Nephron (organoid): ENCODE results near the gene CCDC86.

Experiments
- H3K27ac Mint-ChIP-seq, 3 experiments: 2 replicates each; pipeline ENCODE4 v1.8.0; 2020; ENCODE audit warnings: mixed read lengths in 3 of 3, mild to moderate bottlenecking in 2 of 3, moderate library complexity in 1 of 3
- H3K27me3 Mint-ChIP-seq: 2 replicates; pipeline ENCODE4 v1.8.0; 2021; ENCODE audit warnings: low read depth, mild to moderate bottlenecking, moderate library complexity, mixed read lengths
- H3K36me3 Mint-ChIP-seq: 2 replicates; pipeline ENCODE4 v1.8.0; 2020; ENCODE audit warnings: low read depth, mixed read lengths
- H3K4me1 Mint-ChIP-seq: 2 replicates; pipeline ENCODE4 v1.8.0; 2020; ENCODE audit warnings: mixed read lengths
- H3K4me3 Mint-ChIP-seq, 3 experiments: 2 replicates each; pipeline ENCODE4 v1.8.0; 2020; ENCODE audit warnings: mild to moderate bottlenecking in 3 of 3, mixed read lengths in 3 of 3, moderate library complexity in 2 of 3
- H3K9me3 Mint-ChIP-seq: 2 replicates; pipeline ENCODE4 v1.8.0; 2020; ENCODE audit warnings: mixed read lengths
- TF ChIP-seq, protein P1 (sequence below), 3 experiments: fragments of 200-600 bp; sonication (generic); IDR thresholded peaks; one replicate each; pipeline ENCODE4 v1.5.0; 2021; ENCODE audit warnings: antibody characterized with exemption in 3 of 3; ENCODE audit not compliant: unreplicated experiment in 3 of 3

CCDC86 gene

DNA sequence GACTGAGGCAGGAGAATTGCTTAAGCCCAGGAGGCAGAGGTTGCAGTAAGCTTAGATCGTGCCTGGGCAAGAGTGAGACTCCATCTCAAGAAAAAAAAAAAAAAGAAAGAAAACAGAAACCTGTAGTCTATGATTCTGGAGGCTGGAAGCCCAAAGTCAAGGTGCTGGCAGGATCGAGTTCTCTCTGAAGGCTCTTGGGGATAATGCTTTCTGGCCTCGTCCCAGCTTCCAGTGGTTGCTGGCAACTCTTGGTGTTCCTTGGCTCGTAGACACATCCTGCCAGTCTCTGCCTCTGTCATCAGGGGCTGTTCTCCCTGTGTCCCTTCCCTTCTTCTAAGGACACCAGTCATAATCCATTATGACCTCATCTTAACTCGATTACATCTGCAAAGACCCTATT is 16.8 kb upstream of the CCDC86 start:
- H3K27ac Mint-ChIP-seq: no peak overlapping the region
- TF ChIP-seq, protein P1, sequence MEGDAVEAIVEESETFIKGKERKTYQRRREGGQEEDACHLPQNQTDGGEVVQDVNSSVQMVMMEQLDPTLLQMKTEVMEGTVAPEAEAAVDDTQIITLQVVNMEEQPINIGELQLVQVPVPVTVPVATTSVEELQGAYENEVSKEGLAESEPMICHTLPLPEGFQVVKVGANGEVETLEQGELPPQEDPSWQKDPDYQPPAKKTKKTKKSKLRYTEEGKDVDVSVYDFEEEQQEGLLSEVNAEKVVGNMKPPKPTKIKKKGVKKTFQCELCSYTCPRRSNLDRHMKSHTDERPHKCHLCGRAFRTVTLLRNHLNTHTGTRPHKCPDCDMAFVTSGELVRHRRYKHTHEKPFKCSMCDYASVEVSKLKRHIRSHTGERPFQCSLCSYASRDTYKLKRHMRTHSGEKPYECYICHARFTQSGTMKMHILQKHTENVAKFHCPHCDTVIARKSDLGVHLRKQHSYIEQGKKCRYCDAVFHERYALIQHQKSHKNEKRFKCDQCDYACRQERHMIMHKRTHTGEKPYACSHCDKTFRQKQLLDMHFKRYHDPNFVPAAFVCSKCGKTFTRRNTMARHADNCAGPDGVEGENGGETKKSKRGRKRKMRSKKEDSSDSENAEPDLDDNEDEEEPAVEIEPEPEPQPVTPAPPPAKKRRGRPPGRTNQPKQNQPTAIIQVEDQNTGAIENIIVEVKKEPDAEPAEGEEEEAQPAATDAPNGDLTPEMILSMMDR (IDR thresholded peaks at IDR 0.05; ENCODE audit: unreplicated experiment in 3 of 3): no peak
- no peaks in the 10 kb centered on the region for H3K4me1 Mint-ChIP-seq
- no peaks in the 10 kb centered on the region for H3K9me3 Mint-ChIP-seq
- no peak overlapping the region for H3K4me3 Mint-ChIP-seq
- no peaks in the 10 kb centered on the region for H3K27me3 Mint-ChIP-seq
- no peaks in the 10 kb centered on the region for H3K36me3 Mint-ChIP-seq

DNA sequence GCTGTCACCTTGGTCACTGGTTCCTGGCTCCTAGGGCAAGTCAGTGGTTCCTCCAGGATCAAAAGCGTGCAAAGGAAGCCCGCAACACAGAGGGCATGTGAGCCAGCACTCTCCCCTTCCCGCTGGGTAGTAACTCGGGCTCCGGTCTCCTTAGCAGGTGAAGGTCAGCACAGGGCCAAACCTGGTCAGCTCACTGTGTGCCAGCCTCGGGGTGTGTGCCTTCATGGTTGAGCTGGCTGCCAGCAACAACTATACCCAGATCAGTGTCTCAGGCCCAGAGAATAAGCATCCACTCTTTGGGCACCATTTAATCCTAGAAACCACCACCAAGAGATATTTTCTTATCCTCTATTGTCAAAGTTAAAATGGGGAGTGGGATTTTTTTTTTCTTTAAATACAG is 16.1 kb upstream of the CCDC86 start:
- H3K4me1 Mint-ChIP-seq: no peaks in the 10 kb centered on the region
- H3K27ac Mint-ChIP-seq: no peak overlapping the region
- no peak overlapping the region for H3K4me3 Mint-ChIP-seq
- no peaks in the 10 kb centered on the region for H3K9me3 Mint-ChIP-seq
- TF ChIP-seq, protein P1 (IDR thresholded peaks at IDR 0.05; ENCODE audit: unreplicated experiment in 3 of 3): no peak
- H3K27me3 Mint-ChIP-seq: no peaks in the 10 kb centered on the region
- H3K36me3 Mint-ChIP-seq: no peaks in the 10 kb centered on the region

DNA sequence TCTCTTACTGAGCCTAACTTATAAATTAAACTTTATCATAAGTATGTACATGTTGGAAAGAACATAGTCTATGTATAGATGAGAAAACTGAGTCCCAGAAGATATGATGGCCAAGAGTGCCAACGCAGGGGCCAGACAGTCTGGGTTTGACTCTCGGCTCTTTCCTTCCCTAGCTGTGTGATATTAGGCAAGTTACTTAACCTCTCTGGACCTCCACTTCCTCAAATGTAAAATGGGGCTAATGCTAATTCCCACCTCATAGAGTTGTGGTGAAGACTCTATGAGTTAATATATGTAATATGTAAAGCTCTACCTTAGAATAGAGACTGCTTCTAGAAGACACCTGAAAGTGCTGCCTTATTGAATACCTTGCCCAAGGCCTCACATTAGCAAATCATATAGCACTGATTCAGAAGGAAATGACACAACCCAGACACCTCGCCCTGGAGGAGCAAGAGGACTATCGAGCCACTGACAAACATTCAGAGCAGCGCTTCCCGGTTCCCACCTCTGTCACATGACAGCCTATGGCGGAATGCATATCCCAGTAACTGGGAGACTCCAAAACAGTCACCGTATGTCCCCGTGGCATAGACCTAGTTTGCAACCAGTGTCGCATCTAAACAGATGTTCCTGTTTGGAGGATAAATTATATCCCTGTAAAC is 11.3 kb upstream of the CCDC86 start:
- TF ChIP-seq, protein P1 (IDR thresholded peaks at IDR 0.05; ENCODE audit: unreplicated experiment in 3 of 3): no peak
- peaks cover 4% of the 10 kb centered on the region for H3K27me3 Mint-ChIP-seq
- no peaks in the 10 kb centered on the region for H3K36me3 Mint-ChIP-seq
- no peak overlapping the region for H3K4me3 Mint-ChIP-seq
- H3K4me1 Mint-ChIP-seq: no peaks in the 10 kb centered on the region
- H3K9me3 Mint-ChIP-seq: no peaks in the 10 kb centered on the region
- H3K27ac Mint-ChIP-seq: peak overlapping the region in 1 of 3 experiments; percentile 8

DNA sequence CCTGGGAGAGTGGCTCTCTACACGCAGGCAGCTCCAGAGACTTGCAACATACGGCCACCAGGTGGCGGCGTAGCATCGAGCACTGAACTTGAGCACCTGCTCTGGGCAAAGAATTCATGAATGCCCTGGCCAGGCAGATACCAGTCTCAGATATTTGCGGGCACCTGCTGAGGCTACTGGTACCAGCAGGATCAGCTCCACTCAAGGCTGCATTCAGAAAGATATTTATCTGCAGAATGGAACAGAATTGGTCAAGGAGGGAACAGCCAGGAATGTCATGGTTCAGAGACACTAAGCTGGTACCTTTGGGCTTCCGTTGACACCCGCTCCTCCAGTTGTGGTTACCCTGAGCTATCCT is 10.8 kb upstream of the CCDC86 start:
- Mint-ChIP-seq H3K36me3 (no peaks in the 10 kb centered on the region), H3K4me1 (no peaks in the 10 kb centered on the region), H3K27ac (peak overlapping the region in 1 of 3 experiments; percentile 8), H3K4me3 (no peak overlapping the region), H3K9me3 (no peaks in the 10 kb centered on the region), H3K27me3 (peaks cover 4% of the 10 kb centered on the region)
- TF ChIP-seq, protein P1 (IDR thresholded peaks at IDR 0.05; ENCODE audit: unreplicated experiment in 3 of 3): peak; percentile 84 to 92 (median 86)

DNA sequence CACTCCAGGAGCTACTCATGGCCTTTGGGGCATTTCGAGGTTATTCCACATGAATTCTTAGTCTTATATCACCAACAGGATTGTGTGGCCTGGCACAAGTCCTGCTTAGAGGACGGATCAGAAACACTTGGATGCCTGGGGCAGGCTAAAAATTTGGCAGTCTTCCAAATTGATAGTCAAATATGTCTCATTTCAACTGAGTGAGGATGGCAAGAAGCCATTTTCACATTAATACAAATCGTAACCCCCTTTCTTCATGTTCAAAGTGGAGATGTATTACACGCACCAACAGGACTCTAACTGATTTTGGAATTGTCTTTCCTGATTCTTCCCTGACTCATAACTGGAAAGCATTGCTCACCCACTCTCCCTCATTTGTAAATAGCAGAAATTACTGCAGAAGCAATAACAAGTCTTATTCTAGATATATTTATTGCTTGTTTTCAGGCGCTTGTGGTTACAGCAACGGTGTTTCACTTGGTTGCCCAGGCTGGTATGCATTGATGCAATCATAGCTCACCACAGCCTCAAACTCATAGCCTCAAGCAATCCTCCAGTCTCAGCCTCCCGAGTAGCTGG is 10.3 kb upstream of the CCDC86 start:
- Mint-ChIP-seq H3K27ac (no peak overlapping the region), H3K4me3 (no peak overlapping the region), H3K36me3 (no peaks in the 10 kb centered on the region), H3K27me3 (peaks cover 4% of the 10 kb centered on the region), H3K4me1 (no peaks in the 10 kb centered on the region), H3K9me3 (no peaks in the 10 kb centered on the region)
- TF ChIP-seq, protein P1 (IDR thresholded peaks at IDR 0.05; ENCODE audit: unreplicated experiment in 3 of 3): no peak
